GM18873 (cell line): Measurements from ENCODE around the gene FOXD2.

Experiments used
- ATAC-seq: cut with Tn5 transposase; IDR thresholded peaks from one replicate; pipeline ENCODE4 v1.9.1; 2021; ENCODE audit warnings: mild to moderate bottlenecking, moderate library complexity, moderate number of reproducible peaks; ENCODE audit not compliant: unreplicated experiment, low FRiP score

Gene FOXD2

DNA sequence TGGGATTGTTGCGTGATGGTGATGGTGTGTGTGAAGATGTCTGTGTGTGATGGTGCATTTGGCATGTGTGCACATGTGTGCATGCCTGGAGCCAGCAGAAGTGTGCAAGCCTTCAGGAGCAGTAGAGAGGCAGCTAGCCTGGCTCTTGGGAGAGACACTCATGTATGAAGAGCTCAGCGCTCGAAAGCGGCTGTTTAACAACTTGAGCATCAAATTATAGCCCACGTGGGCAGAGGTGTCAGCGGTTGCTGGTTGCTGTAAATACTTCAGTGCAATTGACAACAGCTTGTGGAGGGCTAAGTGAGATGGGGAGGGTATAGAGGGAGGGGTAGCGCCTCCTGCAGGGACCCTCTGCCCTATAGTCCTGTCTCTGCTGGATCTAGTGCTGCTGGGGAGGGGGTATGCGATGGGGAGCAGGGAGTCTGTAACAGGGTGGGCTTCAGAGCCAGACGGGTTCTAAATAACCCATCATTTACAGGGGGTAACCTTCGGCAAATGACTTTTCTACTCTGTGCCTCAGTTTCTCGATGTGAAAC, 21.5 kb downstream of the FOXD2 start:
- no peak for ATAC-seq

DNA sequence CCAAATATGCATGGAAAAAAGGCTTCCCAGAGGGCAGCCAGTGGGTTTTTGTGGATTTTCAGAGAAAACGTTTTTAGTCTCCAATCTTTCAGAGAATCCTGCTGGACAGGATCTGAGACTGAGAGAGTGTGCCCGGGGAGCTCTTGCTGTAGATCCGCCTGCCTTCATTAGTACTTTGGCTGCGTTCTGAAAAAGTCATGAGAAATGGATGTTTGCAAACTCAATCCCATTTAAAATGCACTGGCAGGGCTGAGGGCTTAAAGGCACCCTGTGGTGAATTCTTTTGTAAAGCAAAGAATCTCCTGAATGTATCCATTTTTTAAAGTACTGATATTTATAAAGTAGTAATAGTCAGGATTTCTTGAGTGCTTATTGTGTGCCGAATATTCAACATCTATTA, 22.2 kb downstream of the FOXD2 start:
- no peak for ATAC-seq

DNA sequence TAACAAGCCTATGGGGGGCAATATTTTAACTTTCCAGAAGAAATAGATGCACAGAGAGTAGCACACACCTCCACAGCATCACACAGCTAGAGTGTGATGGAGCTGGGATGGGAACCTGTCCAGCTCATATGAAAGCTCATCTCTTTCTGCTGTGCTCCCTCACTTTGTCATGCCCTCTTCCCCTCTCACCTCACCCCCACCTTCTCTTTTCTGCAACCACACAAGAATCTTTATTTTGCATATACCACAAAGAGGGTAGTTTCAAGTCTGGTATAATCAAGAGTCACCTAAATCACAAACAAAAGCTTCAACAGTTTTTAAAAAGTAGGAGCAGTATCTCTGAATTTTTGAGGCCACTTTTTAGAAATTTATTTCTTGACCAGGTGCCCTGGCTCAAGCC, 22.6 kb downstream of the FOXD2 start:
- ATAC-seq = no peak

DNA sequence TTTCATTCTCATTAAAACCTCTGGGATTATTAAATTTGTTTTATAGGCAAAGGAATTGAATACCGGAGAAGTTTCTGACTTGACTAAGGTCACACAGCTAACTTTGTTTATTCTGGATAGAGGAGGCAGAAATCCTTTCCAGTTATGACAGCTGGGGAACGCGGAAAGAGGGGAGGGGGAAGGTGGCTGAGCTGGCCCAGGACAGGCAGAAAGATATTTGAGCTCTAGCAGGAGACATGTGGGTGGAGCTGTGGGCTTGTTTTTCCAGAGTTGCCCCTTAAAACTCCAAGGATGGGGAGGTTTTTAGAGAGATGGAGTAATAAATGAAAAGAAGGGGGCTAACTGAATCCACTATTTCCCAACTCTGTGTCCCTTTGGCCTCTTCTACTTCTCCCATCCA, 27.8 kb downstream of the FOXD2 start:
- no peak for ATAC-seq

DNA sequence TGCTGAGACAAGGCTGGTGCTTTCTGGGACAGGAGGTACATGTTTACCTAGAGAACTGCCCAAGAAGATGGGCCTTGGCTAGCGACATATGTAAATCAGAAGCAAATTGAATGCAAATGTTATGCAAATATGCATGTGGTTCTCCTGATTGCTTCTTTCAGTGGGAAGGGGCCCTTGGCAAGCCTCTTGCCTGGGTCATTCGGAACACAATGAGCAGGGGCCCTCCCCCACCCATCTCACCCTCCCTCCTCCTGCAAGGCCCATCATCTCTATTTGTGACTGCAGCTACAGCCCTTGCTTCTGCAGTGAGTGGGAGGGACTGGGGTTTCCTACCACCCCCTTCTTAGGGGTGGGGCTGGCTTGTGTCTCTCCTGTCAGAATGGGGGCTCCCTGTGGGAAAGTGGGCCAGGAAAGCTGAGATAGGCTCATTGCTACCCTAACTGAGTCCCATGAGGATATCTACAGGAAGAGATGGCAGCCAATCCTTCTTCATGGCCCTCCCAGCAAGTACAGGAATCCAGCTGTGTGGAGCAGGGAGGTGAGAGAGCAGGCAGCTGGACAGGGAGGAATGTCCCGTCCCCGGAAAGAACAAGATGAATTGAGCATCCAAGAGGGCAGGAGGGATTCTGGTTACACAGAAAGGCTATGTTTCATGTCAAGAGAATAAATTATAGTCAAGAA, 31.0 kb downstream of the FOXD2 start:
- no peak for ATAC-seq

DNA sequence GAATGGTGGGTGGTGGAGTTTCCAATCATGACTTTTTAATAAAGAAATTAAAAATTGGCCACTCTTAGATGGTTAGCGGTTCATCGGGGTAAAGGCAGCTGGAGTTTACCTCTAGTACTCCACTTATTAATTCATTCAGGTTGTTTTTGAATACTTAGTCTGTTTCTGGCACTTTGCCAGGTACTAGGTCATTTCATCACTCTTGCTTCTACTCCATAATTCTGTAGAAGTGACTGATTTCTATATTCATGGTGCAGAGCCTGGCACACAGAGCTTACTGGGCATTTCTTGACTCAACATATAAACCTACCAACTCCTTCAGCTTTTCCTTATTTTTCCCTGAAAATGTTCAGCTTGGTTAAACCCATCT, 31.5 kb downstream of the FOXD2 start:
- ATAC-seq = no peak

DNA sequence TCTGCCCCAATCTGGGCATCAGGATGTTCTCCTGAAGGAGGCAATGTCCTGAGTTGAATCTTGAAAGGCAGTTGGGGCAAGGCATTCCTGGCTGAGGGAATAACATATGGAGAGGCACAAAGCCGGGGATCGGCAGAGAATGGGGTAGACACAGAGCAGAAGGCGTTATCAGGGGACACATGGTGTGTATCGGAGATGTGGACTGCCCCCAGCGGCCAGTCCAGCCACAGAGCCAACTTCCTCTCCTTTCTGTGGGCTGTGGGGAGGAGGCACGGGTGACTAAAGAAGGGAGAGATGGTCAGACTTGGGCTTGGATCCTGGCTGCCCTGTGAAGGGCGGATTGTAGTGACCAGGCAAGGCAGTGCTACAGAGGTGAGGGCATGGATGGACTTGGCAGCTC, 32.1 kb downstream of the FOXD2 start:
- no peak for ATAC-seq

DNA sequence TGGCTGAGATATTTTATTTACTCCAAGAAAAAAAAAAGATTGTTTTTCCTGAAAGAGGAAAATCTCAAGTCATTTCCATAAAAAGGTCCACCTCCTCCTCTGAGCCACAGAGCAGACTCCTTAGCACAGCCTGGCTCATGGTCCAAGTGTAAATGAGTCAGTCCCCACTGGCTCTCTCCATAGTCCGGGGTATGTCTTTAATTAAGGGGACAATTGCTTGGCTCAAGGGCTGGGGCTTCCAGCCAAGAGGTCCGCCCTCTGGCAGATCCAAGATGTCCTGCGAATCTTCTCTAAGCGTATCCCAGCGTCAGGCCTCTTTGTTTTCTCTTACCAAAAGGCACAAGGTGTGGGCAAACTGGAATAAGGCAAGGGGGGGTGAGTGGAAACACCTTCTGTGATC, 33.3 kb downstream of the FOXD2 start:
- ATAC-seq = no peak

DNA sequence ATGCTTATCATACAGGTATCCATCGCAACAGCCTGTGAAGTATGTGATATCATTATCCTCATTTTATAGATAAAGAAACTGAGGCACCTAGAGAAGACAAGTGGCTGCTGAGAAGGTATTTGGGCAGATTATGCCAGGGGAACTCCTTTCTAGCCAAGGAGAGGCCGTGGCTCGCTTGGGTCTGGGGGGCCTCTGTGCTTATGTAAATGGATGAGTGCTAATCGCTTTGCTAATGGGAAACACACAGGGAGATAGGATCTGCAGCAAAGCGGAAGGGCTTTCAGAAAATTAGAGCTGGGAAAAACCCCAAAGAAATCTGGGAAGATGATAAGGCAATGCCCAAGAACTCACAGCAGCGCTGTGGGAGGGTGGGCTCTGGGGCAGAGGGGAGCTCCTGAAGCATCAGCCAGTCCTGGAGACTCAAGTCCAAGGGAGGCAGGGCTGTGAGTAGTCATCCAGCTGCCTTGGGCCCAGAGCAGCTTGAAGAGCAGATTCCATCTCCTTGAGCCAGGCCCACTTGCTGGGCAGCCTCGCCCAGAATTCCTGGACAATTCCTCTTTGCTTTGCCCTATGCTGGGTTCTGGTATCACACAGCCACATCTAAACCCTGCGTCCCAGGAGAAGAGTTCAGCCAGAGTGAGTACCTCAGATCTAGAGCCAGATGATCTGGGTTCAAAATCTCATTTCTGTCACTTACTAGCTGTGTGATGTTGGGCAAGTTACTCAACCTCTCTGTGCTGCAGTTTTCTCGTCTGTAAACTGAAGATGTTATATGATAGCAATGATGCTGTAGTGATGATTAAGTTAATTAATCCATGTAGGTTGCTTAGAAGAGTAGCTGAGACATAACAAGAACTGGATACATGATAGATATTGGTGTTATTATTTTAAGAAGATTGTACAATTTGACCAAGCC, 36.7 kb downstream of the FOXD2 start:
- no peak for ATAC-seq

DNA sequence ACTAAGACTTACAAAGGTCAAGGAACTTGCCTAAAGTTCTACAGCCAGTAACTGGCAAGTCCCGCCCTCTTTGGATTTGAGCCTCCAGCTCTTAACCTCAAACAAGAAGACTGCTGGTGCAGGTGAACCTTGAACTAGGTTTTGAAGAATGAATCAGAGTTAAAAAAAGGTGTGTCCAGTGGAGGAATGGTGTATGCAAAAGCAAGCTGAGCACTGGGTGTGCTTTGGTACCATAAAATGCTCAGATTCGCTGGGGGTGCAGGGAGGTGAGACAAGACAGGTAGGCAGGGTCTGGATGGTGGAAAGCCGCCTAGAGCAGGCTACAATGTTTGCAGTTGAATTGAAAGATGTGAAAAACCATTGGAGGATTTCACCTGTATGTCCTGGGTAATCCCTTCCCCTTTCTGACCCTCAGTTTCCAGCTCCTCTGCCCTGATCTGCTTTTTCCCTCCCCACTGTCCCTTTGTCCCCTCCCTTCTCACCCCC, 39.8 kb downstream of the FOXD2 start:
- ATAC-seq = no peak

DNA sequence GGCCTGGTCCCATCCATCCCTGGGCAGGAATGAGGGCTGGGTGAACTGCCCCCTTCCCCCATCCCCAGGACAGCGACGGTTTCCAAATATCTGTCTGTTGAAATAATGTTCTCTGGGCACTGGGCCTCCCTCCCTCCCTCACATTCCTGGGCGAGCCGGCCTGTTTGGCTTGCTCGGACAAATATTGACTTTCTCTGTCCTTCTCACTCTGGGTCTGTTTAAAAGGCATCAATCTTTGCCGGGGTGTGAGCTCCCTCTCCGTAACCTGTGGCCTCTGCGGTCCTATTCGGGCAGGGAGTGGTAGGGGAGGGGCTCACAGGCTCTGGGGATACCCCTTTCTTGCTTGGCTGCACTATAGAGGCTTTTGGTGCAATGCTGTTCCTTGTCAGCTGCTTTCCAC, 40.2 kb downstream of the FOXD2 start:
- no peak for ATAC-seq

DNA sequence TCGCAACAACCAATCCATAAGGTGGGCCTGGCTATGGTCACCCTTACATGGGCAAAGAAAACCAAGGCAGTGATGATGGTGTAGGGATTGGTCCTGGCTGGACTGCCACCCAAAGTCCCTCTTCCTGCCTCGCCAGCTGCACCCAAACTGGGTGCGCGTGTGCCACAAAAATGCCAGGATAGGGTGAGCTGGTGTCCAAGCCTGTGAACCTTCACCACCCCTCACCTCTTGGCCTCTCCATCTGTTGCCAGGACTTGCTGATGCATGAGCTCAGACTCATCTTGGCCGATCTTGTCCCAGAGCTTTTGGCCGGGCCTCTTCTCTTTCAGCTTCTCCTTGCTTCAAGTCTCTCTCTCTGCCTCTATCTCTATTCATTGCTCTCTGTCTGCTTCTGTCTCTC, 41.8 kb downstream of the FOXD2 start:
- ATAC-seq = no peak

DNA sequence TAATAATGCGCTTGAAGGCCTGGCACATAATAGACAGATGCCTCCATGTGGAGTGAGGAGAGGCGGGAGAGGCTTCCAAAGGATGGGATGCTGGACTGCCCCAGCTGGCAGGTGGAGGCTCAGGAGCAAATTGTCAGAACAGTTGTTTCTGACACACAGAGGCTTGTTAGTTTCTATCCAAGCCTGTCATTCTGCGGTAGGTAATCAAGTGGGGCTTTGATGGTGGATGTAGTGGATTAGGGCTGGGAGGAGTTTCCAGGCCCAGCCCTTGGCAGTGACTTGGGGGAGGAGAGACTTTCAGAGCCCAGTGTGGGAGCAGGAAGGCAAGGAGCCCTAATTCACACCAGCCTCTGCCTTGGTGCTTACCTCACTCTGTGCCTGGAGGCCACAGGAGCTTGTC, 44.1 kb downstream of the FOXD2 start:
- ATAC-seq = no peak

DNA sequence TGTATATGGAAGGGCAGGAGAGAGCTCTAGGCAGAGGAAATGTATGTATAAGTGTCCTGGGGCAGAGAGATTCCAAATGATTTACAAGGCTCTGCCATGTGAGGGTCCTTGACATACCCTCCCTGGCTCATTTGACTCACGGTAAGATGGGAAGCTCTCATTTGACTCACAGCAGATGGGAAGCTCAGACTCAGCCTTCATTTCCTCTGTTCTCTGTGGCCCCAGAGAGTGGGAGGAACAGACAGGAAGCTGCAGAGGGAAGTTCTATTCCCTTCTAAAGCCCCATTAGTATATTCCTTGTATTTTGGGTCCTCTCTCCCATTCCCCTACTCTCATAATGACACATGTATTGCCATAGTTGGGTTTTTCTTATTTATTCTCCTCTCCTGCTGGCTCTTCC, 44.9 kb downstream of the FOXD2 start:
- no peak for ATAC-seq

DNA sequence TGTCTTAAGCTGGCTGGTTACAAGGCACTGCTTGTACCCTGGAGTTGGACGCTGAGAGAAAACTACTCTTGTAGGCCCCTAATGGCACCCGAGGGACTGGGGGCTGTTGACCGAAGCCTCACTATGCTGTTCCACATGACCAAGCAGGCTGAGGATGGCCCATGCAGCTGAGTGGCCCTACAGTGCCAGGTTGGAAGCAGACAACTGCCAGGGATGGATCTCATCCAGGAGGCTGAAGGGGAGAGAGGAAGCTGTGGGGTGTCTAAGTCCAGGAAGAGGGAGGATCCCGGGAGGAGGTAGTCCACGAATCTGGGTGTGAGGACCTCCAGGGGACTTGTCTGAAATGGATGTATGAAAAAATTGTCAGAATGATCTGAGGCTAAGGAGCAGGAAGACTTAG, 45.8 kb downstream of the FOXD2 start:
- ATAC-seq = no peak

DNA sequence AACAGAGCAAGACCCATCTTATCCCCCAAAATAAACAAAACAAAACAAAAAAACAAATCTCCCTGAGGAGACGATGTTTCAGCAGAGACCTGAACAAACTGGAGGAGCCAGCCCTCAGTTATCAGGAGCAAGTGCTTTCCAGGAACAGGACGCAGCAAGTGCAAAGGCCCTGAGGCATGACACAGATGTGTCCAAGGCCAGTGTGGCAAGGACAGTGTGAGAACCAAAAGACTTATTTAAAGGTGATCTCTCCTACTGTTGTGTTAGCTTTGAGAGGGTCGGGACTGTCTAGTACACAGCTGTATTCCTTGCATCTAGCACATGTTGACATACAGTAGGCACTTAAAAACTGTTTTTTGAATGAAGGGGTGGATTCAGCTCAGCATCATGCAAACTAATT, 48.0 kb downstream of the FOXD2 start:
- no peak for ATAC-seq

DNA sequence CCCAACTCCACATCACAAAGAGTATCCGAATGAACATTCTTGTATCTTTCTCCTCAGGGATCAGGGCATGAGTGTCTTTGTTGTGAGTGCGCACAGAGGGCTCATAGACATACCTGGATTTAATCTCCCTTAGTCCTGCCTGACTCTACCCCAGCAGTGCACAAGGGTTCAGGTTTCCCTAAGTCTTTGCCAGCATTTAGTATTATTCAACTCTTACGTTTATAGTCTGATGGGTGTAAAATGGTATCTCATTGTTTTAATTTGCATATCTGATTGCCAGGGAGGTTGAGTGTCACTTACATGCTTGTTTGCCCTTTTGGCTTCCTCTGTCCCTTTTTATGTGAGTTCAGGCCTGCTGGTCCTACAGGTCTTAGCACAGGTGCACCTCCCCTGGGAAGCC, 49.5 kb downstream of the FOXD2 start:
- ATAC-seq = no peak

DNA sequence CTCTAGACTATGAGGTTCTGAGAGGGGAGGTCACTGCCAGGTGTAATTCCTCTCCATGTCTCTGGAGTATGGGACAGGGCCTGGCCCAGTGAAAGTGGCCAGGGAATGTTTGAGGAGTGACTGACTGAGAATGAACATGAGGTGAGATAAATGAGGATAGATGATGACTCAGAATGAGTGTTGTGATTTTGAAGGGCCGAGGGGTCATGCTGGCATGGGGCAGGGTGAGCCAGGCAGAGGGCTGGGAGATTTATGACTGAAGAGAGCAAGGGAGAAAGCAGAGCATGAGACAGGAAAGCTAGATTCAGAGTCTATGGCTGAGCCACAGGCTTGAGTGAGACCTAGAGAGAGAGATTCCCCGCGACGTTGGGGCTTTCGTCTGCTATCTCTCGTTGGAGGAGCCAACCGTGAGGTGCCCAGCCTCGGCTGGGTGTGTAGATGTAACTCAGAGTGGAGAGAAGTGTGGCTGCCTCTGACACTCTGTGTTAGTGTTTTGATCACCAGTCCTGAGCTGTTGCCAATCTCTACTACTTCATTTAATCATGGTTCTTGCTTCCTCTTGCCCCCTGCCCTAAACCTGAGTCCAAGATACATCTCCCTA, 50.1 kb downstream of the FOXD2 start:
- ATAC-seq = no peak
